K562 (cell line): ENCODE measurements around the gene ABR. TPM values are rescaled to one million over a fixed set of nuclear protein-coding genes. Genes with fewer than 3 reads are reported as not detected.

ENCODE experiments used
- ATAC-seq: fragments of 200-7000 bp; cut with Tn5 transposase; 3 replicates; pipeline ENCODE4 v1.9.1; 2020; ENCODE audit warnings: moderate library complexity
- BruUV-seq: library from RNA; stranded (reverse); fragments of 400-500 nt; replicated peaks from 2 replicates; lab custom pipeline; 2021; lab: Mats Ljungman, UMichigan
- CTCF ChIA-PET: fragments of 300-600 bp; formaldehyde crosslinking; extraction: SDS; loops from one replicate; lab custom pipeline; 2021; ENCODE audit warnings: low intra/inter-chr PET ratio; lab: Yijun Ruan, JAX
- POLR2A ChIA-PET: fragments of 300-600, 350-650 bp; sonication (Branson Sonifier 250); formaldehyde crosslinking; extraction: SDS; loops from one replicate; lab custom pipeline; 2021; ENCODE audit warnings: antibody characterized with exemption, inconsistent platforms; lab: Yijun Ruan, JAX
- DNase-seq, 4 experiments: peaks; one replicate each; pipeline versions ENCODE4 v3.0.0 to v3.0.0-alpha.2; 2011 to 2018; ENCODE audit warnings: low spot score in 3 of 4, mixed read lengths in 3 of 4; ENCODE audit errors: extremely low read depth in 1 of 4
- FAIRE-seq: peaks from 2 replicates; lab custom pipeline; 2011; peaks lifted over from hg19 to GRCh38; lab: Jason Lieb, UNC
- H2AFZ ChIP-seq: 2 replicates; pipeline ENCODE4 v1.6.0; 2011; ENCODE audit warnings: low read depth, low read length, control low read depth, inconsistent platforms
- H3K27ac ChIP-seq: fragments of 200-600 bp; 3 replicates; pipeline ENCODE4 v1.8.0; 2011; ENCODE audit warnings: low read depth, mild to moderate bottlenecking, control low read depth, inconsistent platforms, low read length, moderate library complexity, mixed read lengths; ENCODE audit errors: extremely low read depth
- H3K27me3 ChIP-seq, 2 experiments: fragments of 300-600 bp in 1 of 2; 2 replicates in 1 of 2; 3 replicates in 1 of 2; pipeline versions ENCODE4 v1.6.0 to v1.8.0; 2011; ENCODE audit warnings: inconsistent platforms in 2 of 2, low read length in 2 of 2, mild to moderate bottlenecking in 1 of 2, mixed read lengths in 1 of 2, moderate library complexity in 1 of 2; ENCODE audit not compliant: control insufficient read depth in 2 of 2, insufficient read depth in 2 of 2
- H3K36me3 ChIP-seq: fragments of 300-600 bp; 3 replicates; pipeline ENCODE4 v1.8.0; 2011; ENCODE audit warnings: mild to moderate bottlenecking, low read length, inconsistent platforms; ENCODE audit not compliant: control insufficient read depth, insufficient read depth
- H3K4me1 ChIP-seq, 2 experiments: fragments of 200-600 bp in 1 of 2; replicated peaks in 1 of 2; 2 replicates in 1 of 2; 3 replicates in 1 of 2; pipeline versions ENCODE4 v1.5.1 to v1.8.0; 2011; ENCODE audit warnings: inconsistent platforms in 2 of 2, low read length in 2 of 2, mild to moderate bottlenecking in 1 of 2, mixed read lengths in 1 of 2, moderate library complexity in 1 of 2; ENCODE audit not compliant: control insufficient read depth in 2 of 2, insufficient read depth in 2 of 2
- H3K4me2 ChIP-seq: 2 replicates; pipeline ENCODE4 v1.6.1; 2011; ENCODE audit warnings: low read length, control low read depth, inconsistent platforms, mixed read lengths; ENCODE audit not compliant: insufficient read depth
- H3K4me3 ChIP-seq: fragments of 200-600 bp; sonication (generic), shearing (Covaris generic); 2 replicates; pipeline ENCODE4 v1.5.1; 2016; ENCODE audit warnings: control low read depth, inconsistent platforms
- H3K79me2 ChIP-seq: fragments of 200-600 bp; 3 replicates; pipeline ENCODE4 v1.8.0; 2011; ENCODE audit warnings: low read length, inconsistent platforms; ENCODE audit not compliant: control insufficient read depth, insufficient read depth
- H3K9ac ChIP-seq, 2 experiments: 2 replicates each; pipeline versions ENCODE4 v1.6.0 to v1.6.1; 2011; ENCODE audit warnings: low read depth in 2 of 2, low read length in 2 of 2, control low read depth in 1 of 2, inconsistent platforms in 1 of 2, mild to moderate bottlenecking in 1 of 2, mixed read lengths in 1 of 2; ENCODE audit not compliant: insufficient read depth in 1 of 2
- H3K9me1 ChIP-seq: one replicate; pipeline ENCODE4 v1.6.0; 2011; ENCODE audit warnings: inconsistent platforms, mild to moderate bottlenecking, low read length, moderate library complexity; ENCODE audit not compliant: control insufficient read depth, insufficient read depth
- H3K9me3 ChIP-seq: replicated peaks from 2 replicates; pipeline ENCODE4 v1.5.1; 2011; ENCODE audit warnings: low read depth, low read length, inconsistent platforms; ENCODE audit not compliant: control insufficient read depth, insufficient read depth
- H4K20me1 ChIP-seq: replicated peaks from 2 replicates; pipeline ENCODE4 v1.6.1; 2011; ENCODE audit warnings: low read length, inconsistent platforms, mixed read lengths; ENCODE audit not compliant: control insufficient read depth, insufficient read depth
- ASH1L ChIP-seq: fragments of 450-650 bp; IDR thresholded peaks from 2 replicates; pipeline ENCODE4 v1.6.1; 2018; ENCODE audit warnings: borderline replicate concordance, mild to moderate bottlenecking, low read depth; ENCODE audit not compliant: partially characterized antibody
- ATF4 ChIP-seq: fragments of 450-650 bp; formaldehyde crosslinking; IDR thresholded peaks from 2 replicates; pipeline ENCODE4 v1.4.0; 2022; ENCODE audit warnings: mild to moderate bottlenecking, moderate library complexity
- C11orf30 ChIP-seq: fragments of 450-650 bp; IDR thresholded peaks from 2 replicates; pipeline ENCODE4 v1.6.1; 2016; ENCODE audit warnings: low read depth, mild to moderate bottlenecking
- CBX3 ChIP-seq, 2 experiments: IDR thresholded peaks; 1 replicate in 1 of 2; 2 replicates in 1 of 2; pipeline ENCODE4 v1.6.1; 2012; ENCODE audit warnings: inconsistent platforms in 2 of 2, low read length in 2 of 2, borderline replicate concordance in 1 of 2, control low read depth in 1 of 2
- DEAF1 ChIP-seq: fragments of 450-650 bp; formaldehyde crosslinking; IDR thresholded peaks from 2 replicates; pipeline ENCODE4 v1.4.0; 2020; ENCODE audit warnings: mild to moderate bottlenecking, moderate library complexity
- LEF1 ChIP-seq: fragments of 450-650 bp; IDR thresholded peaks from 2 replicates; pipeline ENCODE4 v1.6.1; 2016; ENCODE audit warnings: mild to moderate bottlenecking
- NFIC ChIP-seq: fragments of 450-650 bp; IDR thresholded peaks from 2 replicates; pipeline ENCODE4 v1.6.1; 2017; ENCODE audit warnings: mild to moderate bottlenecking, inconsistent platforms
- RBM25 ChIP-seq: fragments of 200-400 bp; formaldehyde crosslinking; IDR thresholded peaks from 2 replicates; pipeline ENCODE4 v1.6.1; 2018; ENCODE audit warnings: low read length, low read depth, moderate library complexity; ENCODE audit not compliant: severe bottlenecking
- ZFX ChIP-seq: sonication (generic); formaldehyde crosslinking; IDR thresholded peaks from 2 replicates; pipeline ENCODE4 v1.8.0; 2022; ENCODE audit warnings: mild to moderate bottlenecking, missing genetic modification reagents, moderate library complexity
- ZNF174 ChIP-seq: fragments of 250-450 bp; sonication (Bioruptor Pico); IDR thresholded peaks from 2 replicates; pipeline ENCODE4 v1.4.0; 2020; ENCODE audit warnings: mild to moderate bottlenecking
- WGBS: fragments of 100-300 bp; shearing (Covaris generic); methylation state at CpG from one replicate; pipeline ENCODE4 v1.1.6; 2016; ENCODE audit warnings: low coverage, mixed read lengths; ENCODE audit not compliant: insufficient coverage; ENCODE audit errors: missing lambda C conversion rate; 5-methylcytosine and 5-hydroxymethylcytosine counted together
- in situ Hi-C: fragments of 300-500 bp; cut with MboI; formaldehyde crosslinking; loops from 4 replicates; pipeline ENCODE4 v1.15.0; 2018; ENCODE audit warnings: inconsistent platforms, mixed read lengths
- intact Hi-C: fragments of 100-400 bp; cut with micrococcal nuclease; formaldehyde crosslinking; loops from 2 replicates; pipeline ENCODE4 v1.14.2; 2022
- polyA plus RNA-seq, 8 experiments: library from polyadenylated mRNA; depleted of rRNA in 4 of 8; stranded (reverse) in 5 of 8; unstranded in 3 of 8; fragments of >200 nt; fragmentation: Nextera tagmentation in 2 of 8; fragmentation: Illumina TruSeq in 1 of 8; extraction: Ambion mirVana in 2 of 8; extraction: Trizol in 1 of 8; gene quantifications; 2 replicates each; pipeline versions ENCODE4 v1.2.1 to v1.2.3, GENCODE V29; 2011 to 2014; ENCODE audit warnings: inconsistent platforms in 1 of 8, missing spikeins in 1 of 8
- total RNA-seq, 7 experiments: library from RNA; depleted of rRNA in 6 of 7; stranded (reverse); fragments of >200 nt in 6 of 7; fragmentation: Illumina TruSeq in 2 of 7; extraction: Trizol in 2 of 7; gene quantifications; 2 replicates each; pipeline versions ENCODE4 v1.2.1 to v1.2.3, GENCODE V29; 2011 to 2021; ENCODE audit warnings: low replicate concordance in 1 of 7
- TF ChIP-seq, protein P1 (sequence below): fragments of 250-450 bp; sonication (Bioruptor Pico); IDR thresholded peaks from 2 replicates; pipeline ENCODE4 v1.9.0; 2021; ENCODE audit warnings: mild to moderate bottlenecking
- TF ChIP-seq, protein P2 (sequence below): fragments of 450-650 bp; formaldehyde crosslinking; IDR thresholded peaks from 2 replicates; pipeline ENCODE4 v1.4.0; 2020; ENCODE audit warnings: mild to moderate bottlenecking
- TF ChIP-seq, protein P3 (sequence below): sonication (generic); formaldehyde crosslinking; IDR thresholded peaks from 2 replicates; pipeline ENCODE4 v1.8.1; 2023; ENCODE audit warnings: missing genetic modification reagents, mild to moderate bottlenecking, borderline replicate concordance

ABR gene
- total and polyA plus RNA-seq, 9 of the 15 experiments (the other 6 are each of a cell fraction or from before 2014, with no cell fraction given): 0.07 to 1.6 (median 0.37) TPM; not detected in 1

GRCh38 chr17:1041746-1042145 lies 138.0 kb downstream of the ABR start:
- no peaks in the 10 kb centered on the region for H3K9me1 ChIP-seq
- TF ChIP-seq C11orf30: no peak
- TF ChIP-seq DEAF1: no peak
- TF ChIP-seq RBM25: no peak
- TF ChIP-seq, protein P1, sequence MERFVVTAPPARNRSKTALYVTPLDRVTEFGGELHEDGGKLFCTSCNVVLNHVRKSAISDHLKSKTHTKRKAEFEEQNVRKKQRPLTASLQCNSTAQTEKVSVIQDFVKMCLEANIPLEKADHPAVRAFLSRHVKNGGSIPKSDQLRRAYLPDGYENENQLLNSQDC (CRISPR knock-in tag): no peak
- TF ChIP-seq, protein P2, sequence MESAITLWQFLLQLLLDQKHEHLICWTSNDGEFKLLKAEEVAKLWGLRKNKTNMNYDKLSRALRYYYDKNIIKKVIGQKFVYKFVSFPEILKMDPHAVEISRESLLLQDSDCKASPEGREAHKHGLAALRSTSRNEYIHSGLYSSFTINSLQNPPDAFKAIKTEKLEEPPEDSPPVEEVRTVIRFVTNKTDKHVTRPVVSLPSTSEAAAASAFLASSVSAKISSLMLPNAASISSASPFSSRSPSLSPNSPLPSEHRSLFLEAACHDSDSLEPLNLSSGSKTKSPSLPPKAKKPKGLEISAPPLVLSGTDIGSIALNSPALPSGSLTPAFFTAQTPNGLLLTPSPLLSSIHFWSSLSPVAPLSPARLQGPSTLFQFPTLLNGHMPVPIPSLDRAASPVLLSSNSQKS (CRISPR knock-in tag): no peak
- TF ChIP-seq ASH1L: no peak
- no peak for TF ChIP-seq NFIC
- TF ChIP-seq, protein P3, sequence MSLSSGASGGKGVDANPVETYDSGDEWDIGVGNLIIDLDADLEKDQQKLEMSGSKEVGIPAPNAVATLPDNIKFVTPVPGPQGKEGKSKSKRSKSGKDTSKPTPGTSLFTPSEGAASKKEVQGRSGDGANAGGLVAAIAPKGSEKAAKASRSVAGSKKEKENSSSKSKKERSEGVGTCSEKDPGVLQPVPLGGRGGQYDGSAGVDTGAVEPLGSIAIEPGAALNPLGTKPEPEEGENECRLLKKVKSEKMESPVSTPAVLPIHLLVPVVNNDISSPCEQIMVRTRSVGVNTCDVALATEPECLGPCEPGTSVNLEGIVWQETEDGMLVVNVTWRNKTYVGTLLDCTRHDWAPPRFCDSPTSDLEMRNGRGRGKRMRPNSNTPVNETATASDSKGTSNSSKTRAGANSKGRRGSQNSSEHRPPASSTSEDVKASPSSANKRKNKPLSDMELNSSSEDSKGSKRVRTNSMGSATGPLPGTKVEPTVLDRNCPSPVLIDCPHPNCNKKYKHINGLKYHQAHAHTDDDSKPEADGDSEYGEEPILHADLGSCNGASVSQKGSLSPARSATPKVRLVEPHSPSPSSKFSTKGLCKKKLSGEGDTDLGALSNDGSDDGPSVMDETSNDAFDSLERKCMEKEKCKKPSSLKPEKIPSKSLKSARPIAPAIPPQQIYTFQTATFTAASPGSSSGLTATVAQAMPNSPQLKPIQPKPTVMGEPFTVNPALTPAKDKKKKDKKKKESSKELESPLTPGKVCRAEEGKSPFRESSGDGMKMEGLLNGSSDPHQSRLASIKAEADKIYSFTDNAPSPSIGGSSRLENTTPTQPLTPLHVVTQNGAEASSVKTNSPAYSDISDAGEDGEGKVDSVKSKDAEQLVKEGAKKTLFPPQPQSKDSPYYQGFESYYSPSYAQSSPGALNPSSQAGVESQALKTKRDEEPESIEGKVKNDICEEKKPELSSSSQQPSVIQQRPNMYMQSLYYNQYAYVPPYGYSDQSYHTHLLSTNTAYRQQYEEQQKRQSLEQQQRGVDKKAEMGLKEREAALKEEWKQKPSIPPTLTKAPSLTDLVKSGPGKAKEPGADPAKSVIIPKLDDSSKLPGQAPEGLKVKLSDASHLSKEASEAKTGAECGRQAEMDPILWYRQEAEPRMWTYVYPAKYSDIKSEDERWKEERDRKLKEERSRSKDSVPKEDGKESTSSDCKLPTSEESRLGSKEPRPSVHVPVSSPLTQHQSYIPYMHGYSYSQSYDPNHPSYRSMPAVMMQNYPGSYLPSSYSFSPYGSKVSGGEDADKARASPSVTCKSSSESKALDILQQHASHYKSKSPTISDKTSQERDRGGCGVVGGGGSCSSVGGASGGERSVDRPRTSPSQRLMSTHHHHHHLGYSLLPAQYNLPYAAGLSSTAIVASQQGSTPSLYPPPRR (CRISPR knock-in tag): no peak
- no peak for TF ChIP-seq ZNF174 (CRISPR knock-in tag)
- no peak for TF ChIP-seq ATF4
- no peak for TF ChIP-seq ZFX (CRISPR knock-in tag)
- no peak for TF ChIP-seq LEF1
- TF ChIP-seq CBX3 (IDR thresholded peaks at IDR 0.05; ENCODE audit: borderline replicate concordance in 1 of 2, low read length in 2 of 2): no peak
- DNase-seq (no peak), ATAC-seq (no peak), FAIRE-seq (no peak)
- intact Hi-C loops (no loop called here), in situ Hi-C loops (no loop called here)
- no peak overlapping the region for H3K4me2 ChIP-seq
- no peaks in the 10 kb centered on the region for H3K36me3 ChIP-seq
- peaks cover 32 to 77% of the 10 kb centered on the region in 2 experiments; a peak in 4 of 5 replicates for H3K27me3 ChIP-seq
- H3K4me3 ChIP-seq: no peak overlapping the region
- no peaks in the 10 kb centered on the region for H4K20me1 ChIP-seq
- H3K27ac ChIP-seq: no peak overlapping the region
- CTCF ChIA-PET: no interaction called here
- no peak overlapping the region for H2AFZ ChIP-seq
- no peak overlapping the region for H3K9ac ChIP-seq
- BruUV-seq: no TSS peak
- peaks cover 0 to 11% of the 10 kb centered on the region in 2 experiments; a peak in 2 of 5 replicates for H3K4me1 ChIP-seq
- WGBS: 23% methylated on average over 5 of the region's 9 CpGs
- H3K79me2 ChIP-seq: no peaks in the 10 kb centered on the region
- H3K9me3 ChIP-seq: no peaks in the 10 kb centered on the region
- POLR2A ChIA-PET: interaction anchor here (0.8 kb wide), 1 partner anchor 303 kb away, joined by 3 read pairs; no protein-coding TSS in a partner anchor
